ENCODE data around the gene TICAM2. TPM values are rescaled to one million over a fixed set of nuclear protein-coding genes. Genes with fewer than 3 reads are reported as not detected.

TICAM2 gene
- total RNA-seq, 1 donor from 2014 or later = 2.3 TPM

DNA sequence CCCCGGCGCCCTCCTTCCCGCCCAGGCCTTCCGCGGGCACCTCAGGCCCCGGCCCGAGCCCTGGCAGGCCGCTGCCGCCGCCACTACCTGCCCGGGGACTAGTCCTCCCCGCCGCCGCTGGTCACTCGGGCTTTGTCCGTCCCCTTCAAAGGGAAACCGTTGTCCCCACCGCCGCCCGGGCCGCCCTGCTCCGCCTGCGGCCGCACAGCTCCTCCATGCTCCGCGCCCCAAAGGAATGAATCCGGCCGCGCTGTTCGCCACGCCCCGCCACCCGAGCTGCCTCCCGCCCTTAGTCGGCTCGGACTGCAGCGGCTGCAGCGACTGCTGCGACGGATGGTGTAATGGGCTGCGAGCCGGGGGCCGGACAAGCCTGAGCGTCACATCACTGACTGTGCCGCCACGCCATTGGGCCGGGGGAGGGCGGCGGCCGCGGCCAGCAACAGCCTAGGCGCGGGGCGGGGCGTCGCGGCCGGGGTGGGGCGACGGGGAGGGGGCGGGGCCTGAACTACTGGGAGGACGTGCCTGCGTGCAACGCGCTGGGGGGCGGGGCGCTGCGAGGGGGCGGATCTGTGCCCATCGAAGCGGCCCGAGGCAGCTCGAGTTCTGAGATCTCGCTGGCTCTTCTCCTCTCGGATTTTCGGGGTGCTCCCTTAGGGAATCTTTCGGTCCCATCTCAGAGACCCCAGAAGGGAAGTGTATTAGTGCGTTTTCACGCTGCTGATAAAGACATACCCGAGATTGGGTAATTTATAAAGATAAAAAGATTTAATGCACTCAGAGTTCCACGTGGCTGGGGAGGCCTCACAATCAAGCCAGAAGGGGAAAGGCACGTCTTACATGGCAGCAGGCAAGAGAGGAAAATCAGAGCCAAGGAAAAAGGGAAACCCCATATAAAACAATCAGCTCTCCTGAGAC lies 57.6 kb downstream of the TICAM2 start, which contains the start of gene FEM1C:
Gene FEM1C, minus strand, starts transcription at position 340 of the 915 bp plus-strand sequence. CDS start 1,282 bp downstream, outside the sequence.
- Histone ChIP-seq H3K27me3 (ENCODE audit: low read depth) (no peaks in the 10 kb centered on the region), H3K27ac (replicated peaks) (peak within 1 kb of the TSS; percentile 96), H3K36me3 (peaks cover 11% of the 10 kb centered on the region), H3K4me3 (peak within 1 kb of the TSS; percentile 82), H3K9me3 (replicated peaks) (peaks cover 9% of the 10 kb centered on the region), H3K4me1 (peaks cover 49% of the 10 kb centered on the region)
- DNase-seq = peak; percentile 98
- intact Hi-C loops (cut with micrococcal nuclease) = no loop called here
- TF ChIP-seq, protein P1, sequence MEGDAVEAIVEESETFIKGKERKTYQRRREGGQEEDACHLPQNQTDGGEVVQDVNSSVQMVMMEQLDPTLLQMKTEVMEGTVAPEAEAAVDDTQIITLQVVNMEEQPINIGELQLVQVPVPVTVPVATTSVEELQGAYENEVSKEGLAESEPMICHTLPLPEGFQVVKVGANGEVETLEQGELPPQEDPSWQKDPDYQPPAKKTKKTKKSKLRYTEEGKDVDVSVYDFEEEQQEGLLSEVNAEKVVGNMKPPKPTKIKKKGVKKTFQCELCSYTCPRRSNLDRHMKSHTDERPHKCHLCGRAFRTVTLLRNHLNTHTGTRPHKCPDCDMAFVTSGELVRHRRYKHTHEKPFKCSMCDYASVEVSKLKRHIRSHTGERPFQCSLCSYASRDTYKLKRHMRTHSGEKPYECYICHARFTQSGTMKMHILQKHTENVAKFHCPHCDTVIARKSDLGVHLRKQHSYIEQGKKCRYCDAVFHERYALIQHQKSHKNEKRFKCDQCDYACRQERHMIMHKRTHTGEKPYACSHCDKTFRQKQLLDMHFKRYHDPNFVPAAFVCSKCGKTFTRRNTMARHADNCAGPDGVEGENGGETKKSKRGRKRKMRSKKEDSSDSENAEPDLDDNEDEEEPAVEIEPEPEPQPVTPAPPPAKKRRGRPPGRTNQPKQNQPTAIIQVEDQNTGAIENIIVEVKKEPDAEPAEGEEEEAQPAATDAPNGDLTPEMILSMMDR (IDR thresholded peaks at IDR 0.05; ENCODE audit: borderline replicate concordance) = no peak

DNA sequence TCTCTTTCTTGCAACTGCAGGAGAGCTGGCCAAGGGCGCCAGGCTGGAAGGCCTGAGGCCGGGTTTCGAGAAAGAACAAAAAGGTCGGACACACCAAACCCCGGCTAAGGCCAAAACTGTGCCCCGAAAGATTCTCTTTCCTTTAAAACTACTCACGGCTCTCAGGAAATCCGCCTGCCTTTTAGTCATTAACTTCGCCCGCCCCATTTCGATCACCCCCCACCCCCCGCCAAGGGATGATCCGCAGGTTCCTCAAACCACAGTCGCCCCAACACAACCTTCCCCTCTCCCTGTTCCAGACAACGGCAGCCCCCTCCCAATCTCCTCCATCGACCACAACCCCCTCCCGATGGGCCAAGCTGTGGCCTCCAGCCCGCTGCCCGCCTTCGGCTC lies 58.2 kb downstream of the TICAM2 start:
- peak; percentile 46 for DNase-seq
- intact Hi-C loops (cut with micrococcal nuclease) = no loop called here
- H3K4me3 ChIP-seq = peak overlapping the region; percentile 82
- H3K27me3 ChIP-seq (ENCODE audit: low read depth) = no peaks in the 10 kb centered on the region
- peak overlapping the region; percentile 96 for H3K27ac ChIP-seq (replicated peaks)
- TF ChIP-seq, protein P1 (IDR thresholded peaks at IDR 0.05; ENCODE audit: borderline replicate concordance) = no peak
- peaks cover 17% of the 10 kb centered on the region for H3K36me3 ChIP-seq
- peaks cover 9% of the 10 kb centered on the region for H3K9me3 ChIP-seq (replicated peaks)
- H3K4me1 ChIP-seq = peaks cover 55% of the 10 kb centered on the region

DNA sequence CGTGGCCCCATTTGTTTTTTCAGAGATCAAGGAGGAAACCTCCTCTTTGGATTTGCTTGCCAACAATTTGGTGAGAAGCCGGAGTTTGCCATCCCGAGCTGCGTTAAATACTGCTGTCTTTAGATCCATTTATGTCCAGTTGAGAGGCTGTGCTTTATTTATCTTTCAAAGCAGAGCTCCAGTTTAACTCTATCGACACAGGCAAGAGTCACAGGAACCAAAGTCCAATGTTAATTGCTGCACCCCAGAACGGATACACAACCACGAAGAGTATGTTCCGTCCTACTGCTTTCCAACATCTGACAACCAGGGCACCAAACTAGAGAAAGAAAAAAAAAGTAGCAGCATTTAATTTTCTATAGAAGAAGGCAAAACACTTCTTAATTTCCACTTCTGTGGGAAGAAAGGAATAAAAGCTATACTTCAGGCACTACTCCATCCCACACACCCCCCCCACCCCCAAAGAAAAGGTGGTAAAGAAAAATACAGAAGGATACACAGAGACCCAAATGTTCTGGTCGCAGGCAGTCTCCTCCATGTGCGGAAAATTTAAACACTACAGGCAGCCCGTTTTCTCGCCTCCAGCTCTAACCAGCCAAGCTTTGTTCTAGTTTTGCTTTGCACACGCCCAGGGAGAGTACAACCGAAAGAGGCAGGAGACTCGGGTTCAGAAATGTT lies 58.8 kb downstream of the TICAM2 start:
- Histone ChIP-seq H3K36me3 (peaks cover 20% of the 10 kb centered on the region), H3K9me3 (replicated peaks) (peaks cover 9% of the 10 kb centered on the region), H3K27me3 (ENCODE audit: low read depth) (no peaks in the 10 kb centered on the region), H3K4me3 (peak overlapping the region; percentile 82), H3K27ac (replicated peaks) (peak overlapping the region; percentile 96), H3K4me1 (peaks cover 60% of the 10 kb centered on the region)
- TF ChIP-seq, protein P1 (IDR thresholded peaks at IDR 0.05; ENCODE audit: borderline replicate concordance) = no peak
- intact Hi-C loops (cut with micrococcal nuclease) = no loop called here
- no peak for DNase-seq

DNA sequence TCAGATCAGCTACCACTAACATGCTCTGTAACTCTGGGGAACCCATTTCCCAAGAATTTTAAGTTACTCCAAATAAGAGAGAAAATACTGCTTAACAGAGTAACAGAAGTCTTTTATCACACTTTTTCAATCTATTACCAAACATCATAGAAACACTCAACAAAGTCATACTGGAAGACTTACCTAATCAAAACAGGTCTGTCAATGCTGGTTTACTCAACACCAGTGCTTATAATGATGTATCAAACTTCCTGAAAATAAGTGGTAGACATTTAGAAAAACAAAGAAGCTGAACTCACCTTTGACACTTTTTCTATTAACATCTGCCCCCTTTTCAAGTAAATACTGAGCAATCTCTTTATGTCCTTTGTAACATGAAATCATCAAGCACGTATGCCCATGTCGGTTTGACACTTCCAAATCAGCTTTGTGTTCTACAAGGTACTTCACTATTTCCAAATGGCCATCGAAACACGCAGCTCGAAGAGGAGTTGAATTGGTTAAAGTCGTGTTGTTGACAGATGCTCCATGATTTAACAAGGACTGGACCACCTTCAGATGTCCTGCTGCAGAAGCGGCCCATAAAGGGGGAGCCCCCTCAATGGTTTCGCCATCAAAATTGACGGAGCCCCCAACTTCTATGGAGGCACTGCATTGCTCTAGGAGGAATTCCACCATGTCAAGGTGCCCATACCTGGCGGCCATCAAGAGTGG lies 59.5 kb downstream of the TICAM2 start:
- TF ChIP-seq, protein P1 (IDR thresholded peaks at IDR 0.05; ENCODE audit: borderline replicate concordance) = no peak
- no peaks in the 10 kb centered on the region for H3K27me3 ChIP-seq (ENCODE audit: low read depth)
- H3K4me3 ChIP-seq = peak overlapping the region; percentile 82
- peak overlapping the region; percentile 96 for H3K27ac ChIP-seq (replicated peaks)
- DNase-seq = no peak
- H3K4me1 ChIP-seq = peaks cover 67% of the 10 kb centered on the region
- intact Hi-C loops (cut with micrococcal nuclease) = no loop called here
- H3K36me3 ChIP-seq = peaks cover 25% of the 10 kb centered on the region
- H3K9me3 ChIP-seq (replicated peaks) = peaks cover 9% of the 10 kb centered on the region

DNA sequence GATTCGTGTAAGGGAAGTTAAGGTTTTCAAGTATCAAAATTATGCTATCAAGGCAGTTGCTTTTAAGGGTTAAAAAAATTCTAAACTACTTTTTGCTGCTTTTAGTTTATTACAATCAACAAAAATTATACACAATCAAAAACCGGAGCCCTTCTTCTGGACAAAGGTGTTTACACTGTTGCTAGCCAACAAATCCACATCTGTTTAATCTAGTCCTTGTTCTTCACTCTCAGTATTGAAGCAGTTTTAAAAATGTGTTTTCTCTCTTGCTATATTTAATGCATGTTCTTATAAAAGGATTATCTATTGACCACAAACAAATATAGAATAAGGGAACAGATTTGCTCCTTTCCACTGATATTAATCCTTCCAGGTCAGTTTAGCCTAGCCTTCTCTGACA lies 60.2 kb downstream of the TICAM2 start:
- H3K4me1 ChIP-seq = peaks cover 75% of the 10 kb centered on the region
- intact Hi-C loops (cut with micrococcal nuclease) = no loop called here
- peaks cover 25% of the 10 kb centered on the region for H3K36me3 ChIP-seq
- H3K27me3 ChIP-seq (ENCODE audit: low read depth) = no peaks in the 10 kb centered on the region
- H3K27ac ChIP-seq (replicated peaks) = peak overlapping the region; percentile 96
- peaks cover 9% of the 10 kb centered on the region for H3K9me3 ChIP-seq (replicated peaks)
- H3K4me3 ChIP-seq = peak overlapping the region; percentile 82
- DNase-seq = no peak
- TF ChIP-seq, protein P1 (IDR thresholded peaks at IDR 0.05; ENCODE audit: borderline replicate concordance) = no peak

All from left ventricle myocardium inferior (tissue), 1 donor.